ENCODE results near the gene ATRNL1.

GRCh38 chr10:115747811-115748210 is 654.6 kb downstream of the ATRNL1 start:
- TF ChIP-seq, protein P1, sequence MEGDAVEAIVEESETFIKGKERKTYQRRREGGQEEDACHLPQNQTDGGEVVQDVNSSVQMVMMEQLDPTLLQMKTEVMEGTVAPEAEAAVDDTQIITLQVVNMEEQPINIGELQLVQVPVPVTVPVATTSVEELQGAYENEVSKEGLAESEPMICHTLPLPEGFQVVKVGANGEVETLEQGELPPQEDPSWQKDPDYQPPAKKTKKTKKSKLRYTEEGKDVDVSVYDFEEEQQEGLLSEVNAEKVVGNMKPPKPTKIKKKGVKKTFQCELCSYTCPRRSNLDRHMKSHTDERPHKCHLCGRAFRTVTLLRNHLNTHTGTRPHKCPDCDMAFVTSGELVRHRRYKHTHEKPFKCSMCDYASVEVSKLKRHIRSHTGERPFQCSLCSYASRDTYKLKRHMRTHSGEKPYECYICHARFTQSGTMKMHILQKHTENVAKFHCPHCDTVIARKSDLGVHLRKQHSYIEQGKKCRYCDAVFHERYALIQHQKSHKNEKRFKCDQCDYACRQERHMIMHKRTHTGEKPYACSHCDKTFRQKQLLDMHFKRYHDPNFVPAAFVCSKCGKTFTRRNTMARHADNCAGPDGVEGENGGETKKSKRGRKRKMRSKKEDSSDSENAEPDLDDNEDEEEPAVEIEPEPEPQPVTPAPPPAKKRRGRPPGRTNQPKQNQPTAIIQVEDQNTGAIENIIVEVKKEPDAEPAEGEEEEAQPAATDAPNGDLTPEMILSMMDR (conservative IDR thresholded peaks at IDR 0.05; ENCODE audit: low read depth, low read length), result no peak
- no peak for TF ChIP-seq EZH2phosphoT487 (IDR thresholded peaks at IDR 0.05; ENCODE audit: borderline replicate concordance, low read length)
